VCaP (cell line): ENCODE data around the gene TAX1BP3.

Source experiments
- H3K27ac ChIP-seq: fragments of 450-650 bp; 2 replicates; pipeline ENCODE4 v1.5.1; 2017
- TF ChIP-seq, protein P1 (sequence below): fragments of 450-650 bp; conservative IDR thresholded peaks from 2 replicates; pipeline ENCODE4 v1.5.1; 2017; ENCODE audit warnings: mild to moderate bottlenecking, moderate library complexity

The TAX1BP3 gene

DNA sequence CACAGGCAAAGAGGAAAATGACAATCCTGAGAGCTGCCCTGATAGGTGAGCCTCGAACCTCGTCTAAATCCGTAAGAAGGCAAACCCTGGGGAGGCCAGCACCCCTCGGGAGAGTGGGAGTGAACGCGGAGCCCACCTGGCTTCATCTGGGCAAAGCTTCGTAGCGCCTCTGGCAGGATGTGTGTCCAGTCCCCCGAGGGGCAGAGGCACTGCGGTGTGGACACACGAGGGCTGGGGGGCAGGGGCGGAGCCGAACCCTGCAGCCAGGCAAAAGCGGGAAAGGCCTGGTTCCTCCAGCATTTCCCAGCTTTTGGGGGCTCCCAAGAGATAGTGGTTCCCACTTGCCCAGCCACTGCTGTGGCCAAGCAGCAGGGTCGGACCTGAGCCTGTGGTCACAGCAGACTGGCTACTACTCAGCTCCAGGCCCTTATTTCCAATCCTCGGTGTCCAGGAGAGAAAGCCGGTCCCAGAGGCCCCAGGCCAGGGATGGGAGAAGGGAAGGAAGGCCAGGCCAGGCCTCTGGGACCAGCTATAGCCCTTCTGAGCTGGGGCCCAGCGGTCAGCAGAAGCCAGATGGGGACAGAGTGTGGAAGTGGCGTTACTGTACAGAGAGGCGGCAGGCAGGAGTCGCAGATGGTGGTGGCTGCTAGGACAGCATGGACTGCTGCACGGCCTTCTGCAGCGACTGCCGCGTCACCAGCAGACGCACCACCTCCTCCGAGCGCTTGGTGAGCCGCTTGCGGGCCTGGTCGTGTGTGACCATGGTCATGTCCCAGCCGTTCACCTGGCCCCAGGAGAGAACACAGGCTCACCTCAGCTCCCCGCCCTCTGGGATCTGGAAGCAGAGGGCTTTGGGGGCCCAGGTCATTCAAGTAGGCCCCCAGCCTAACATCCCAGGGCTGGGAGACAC lies 5.0 kb downstream of the TAX1BP3 start:
- TF ChIP-seq, protein P1, sequence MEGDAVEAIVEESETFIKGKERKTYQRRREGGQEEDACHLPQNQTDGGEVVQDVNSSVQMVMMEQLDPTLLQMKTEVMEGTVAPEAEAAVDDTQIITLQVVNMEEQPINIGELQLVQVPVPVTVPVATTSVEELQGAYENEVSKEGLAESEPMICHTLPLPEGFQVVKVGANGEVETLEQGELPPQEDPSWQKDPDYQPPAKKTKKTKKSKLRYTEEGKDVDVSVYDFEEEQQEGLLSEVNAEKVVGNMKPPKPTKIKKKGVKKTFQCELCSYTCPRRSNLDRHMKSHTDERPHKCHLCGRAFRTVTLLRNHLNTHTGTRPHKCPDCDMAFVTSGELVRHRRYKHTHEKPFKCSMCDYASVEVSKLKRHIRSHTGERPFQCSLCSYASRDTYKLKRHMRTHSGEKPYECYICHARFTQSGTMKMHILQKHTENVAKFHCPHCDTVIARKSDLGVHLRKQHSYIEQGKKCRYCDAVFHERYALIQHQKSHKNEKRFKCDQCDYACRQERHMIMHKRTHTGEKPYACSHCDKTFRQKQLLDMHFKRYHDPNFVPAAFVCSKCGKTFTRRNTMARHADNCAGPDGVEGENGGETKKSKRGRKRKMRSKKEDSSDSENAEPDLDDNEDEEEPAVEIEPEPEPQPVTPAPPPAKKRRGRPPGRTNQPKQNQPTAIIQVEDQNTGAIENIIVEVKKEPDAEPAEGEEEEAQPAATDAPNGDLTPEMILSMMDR = no peak
- no peak overlapping the region for H3K27ac ChIP-seq

DNA sequence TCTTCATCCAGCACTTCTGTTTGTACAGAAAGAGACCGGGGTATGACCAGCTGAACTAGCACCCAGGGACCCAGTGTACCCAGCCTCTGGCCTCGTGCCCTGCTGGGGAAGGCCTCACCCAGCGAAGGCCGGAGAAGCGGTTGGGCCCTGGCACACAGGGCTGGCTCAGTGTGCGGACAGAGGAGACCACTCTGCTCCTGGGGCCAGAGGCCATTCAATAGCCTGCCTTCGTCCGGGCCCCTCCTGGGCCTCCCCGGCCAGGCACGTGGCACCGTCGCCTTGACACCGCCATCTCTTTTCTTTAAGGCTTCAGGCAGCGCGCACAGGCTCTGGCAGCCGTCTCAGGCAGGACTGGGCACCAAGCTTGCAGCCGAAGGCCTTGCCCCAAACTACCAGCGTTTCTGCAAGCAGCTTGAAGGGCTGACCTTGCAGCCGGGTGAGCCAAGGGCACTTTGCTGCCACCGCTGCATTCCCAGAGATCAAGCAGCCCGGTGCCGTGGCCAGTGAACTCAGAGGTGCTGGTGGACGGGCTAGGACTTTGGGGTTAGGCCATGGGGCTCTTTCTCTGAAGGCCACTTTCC lies 8.0 kb downstream of the TAX1BP3 start:
- TF ChIP-seq, protein P1 = no peak
- H3K27ac ChIP-seq = no peak overlapping the region

DNA sequence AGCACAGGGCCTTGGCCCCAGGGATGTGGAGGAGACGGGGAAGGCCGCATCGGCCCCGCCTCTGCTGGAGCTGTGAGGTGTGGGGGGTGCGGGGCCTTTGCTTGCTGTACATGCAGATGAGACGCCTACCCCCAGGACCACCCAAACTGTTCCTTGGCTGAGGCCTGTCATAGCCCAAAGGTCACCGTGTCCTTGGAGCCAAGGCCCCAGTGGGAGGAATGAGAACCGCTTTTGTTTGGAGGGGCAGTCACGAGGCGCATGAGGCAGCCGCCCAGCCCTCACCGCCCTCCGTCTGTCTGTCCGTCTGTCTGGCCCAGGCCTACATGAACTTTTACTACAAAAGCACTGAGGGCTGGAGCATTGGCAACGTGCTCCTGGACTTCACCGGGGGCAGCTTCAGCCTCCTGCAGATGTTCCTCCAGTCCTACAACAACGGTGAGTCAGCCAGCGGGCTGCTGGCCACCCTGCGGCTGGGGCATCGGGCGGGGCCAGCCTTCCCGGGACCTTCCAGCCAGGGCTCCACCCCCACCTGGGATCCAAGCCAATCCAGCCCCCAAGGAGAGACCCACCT lies 8.8 kb downstream of the TAX1BP3 start:
- no peak overlapping the region for H3K27ac ChIP-seq
- TF ChIP-seq, protein P1 = no peak

DNA sequence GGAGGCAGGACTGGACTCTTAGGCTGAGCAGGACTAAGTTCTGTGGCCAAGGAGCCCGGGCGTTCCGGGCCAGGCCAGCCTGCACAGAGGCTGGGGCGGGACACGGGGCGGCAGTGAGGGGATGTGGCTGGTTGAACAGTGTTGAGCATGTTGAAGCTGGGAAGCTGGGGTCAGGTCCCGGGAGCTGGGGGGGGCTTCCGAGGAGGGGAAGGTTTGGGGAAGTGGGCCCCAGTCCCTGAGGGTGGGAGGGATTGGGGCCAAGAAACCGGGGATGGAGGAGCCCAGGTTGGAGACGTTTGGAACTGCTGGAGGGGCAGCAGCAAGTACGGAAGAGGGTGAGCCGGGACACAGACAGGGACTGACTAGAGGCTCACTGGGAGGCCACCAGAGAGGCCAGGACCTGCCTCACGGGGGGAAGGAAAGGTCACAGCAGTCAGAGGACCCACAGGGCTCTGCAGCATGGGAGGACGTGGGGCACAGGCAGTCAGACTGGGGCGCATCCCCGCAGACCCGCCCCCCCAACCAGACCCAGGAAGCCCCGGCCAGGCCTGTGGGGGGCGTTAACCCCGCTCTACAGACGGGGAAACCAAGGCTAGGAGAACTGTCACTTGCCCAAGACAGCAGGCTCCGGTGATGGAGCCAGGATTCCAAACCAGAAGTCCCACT lies 9.5 kb downstream of the TAX1BP3 start:
- TF ChIP-seq, protein P1 = no peak

DNA sequence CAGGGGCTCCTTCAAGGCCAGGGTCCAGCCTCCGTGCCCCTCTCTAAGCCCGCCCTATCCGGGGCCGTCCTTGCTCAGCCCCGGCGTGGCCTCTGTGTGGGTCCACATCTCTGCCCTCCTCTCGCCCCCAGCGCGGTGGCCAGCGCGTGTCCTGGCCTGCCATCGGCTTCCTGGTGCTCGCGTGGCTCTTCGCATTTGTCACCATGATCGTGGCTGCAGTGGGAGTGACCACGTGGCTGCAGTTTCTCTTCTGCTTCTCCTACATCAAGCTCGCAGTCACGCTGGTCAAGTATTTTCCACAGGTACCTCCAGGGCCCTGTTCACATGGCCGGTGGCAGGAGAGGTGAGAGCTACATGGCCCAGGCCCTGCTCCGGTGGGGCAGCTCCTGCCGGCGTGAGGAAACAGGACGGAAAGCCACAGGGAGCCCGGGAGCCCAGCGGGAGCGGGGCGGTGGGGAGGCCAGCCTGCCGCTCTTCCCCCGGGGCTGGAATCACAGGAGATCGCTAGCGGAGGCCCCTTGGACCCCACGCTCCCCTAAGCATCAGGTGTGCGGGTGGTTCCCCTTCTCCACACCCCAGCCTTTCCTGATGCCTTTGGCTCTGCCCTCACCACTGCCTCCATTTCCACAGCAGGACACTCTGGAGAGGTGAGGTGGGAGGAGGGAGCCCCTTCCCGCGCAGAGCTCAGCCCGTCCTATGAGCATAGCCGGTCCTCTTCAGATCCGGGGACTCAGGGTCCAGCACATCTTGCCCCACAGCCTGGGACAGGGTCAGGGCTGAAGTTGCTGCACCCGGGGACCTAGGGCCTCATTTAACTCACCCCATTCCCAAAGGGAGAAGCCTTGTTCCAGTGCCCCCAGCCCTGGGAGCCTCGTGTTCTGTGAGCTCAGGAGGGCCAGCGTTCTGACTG lies 10.2 kb downstream of the TAX1BP3 start:
- no peak overlapping the region for H3K27ac ChIP-seq
- TF ChIP-seq, protein P1 = no peak

More for the DNA sequence above, 9.5 kb downstream of the TAX1BP3 start:
- no peak overlapping the region for H3K27ac ChIP-seq

DNA sequence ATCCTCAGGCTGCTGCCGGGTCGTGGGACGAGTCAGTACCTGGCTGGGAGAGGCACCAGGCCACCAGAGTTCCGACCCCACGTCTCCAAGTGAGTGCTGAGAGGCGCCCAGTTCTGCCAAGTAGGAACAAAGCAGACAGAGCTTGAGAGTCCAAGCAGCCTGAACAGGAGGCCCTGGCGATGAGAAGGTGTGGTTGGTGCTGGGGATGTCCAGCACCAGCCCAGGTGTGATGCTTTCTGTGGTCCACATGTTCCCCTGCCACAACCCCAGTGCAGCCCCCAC lies 10.8 kb downstream of the TAX1BP3 start:
- no peak overlapping the region for H3K27ac ChIP-seq
- TF ChIP-seq, protein P1 = no peak
